Stimulated activated CD4-positive, alpha-beta T cell treated with anti-CD3 and anti-CD28 coated beads, Interleukin-15, amount 100 ng/mL, for 48 hours (primary cell): ENCODE data around the gene ASPHD1.

Experiments used
- DNase-seq, 2 donors: peaks; one replicate each; pipeline ENCODE4 v3.0.0-alpha.2; 2020; ENCODE audit warnings: low read depth in 2 of 2

The ASPHD1 gene

DNA sequence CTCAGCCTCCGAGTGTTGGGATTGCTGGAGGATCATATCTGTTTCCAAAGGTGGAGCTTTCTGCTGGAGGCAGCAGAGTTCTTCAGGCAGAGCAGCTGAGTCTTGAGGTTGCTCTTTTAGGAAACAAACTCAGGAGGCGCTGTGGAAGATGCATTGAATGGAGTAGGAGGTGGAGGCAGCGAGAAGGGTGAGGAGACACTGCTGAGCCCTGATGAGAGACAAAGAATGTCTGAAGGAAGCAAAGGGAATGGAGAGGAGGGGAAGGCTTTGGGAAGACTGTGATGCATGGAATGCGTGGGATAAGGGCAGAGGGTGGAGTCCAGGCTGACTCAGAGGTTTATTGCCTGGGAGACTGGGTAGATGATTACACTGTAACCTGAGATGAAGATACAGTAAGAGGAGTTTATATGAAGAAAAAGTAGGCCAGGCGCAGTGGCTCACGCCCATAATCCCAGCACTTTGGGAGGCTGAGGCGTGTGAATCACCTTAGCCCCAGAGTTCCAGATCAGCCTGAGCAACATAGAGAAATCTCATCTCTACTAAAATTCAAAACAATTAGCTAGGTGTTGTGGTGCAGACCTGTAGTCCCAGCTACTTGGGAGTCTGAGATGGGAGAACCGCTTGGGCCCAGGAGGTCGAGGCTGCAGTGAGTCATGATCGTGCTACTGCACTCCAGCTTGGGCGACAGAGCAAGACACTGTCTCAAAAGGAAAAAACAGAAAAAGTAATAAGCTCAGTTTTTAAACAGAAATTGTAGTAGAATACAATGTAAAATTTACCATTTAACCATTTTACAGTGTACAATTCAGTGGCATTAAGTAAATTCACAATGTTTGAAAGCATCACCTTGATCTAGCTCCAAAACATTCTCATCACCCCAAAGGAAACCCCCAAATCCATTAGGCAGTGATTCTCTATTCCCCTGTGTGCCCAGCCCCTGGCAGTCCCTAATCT lies 43.8 kb downstream of the ASPHD1 start:
- no peak for DNase-seq

DNA sequence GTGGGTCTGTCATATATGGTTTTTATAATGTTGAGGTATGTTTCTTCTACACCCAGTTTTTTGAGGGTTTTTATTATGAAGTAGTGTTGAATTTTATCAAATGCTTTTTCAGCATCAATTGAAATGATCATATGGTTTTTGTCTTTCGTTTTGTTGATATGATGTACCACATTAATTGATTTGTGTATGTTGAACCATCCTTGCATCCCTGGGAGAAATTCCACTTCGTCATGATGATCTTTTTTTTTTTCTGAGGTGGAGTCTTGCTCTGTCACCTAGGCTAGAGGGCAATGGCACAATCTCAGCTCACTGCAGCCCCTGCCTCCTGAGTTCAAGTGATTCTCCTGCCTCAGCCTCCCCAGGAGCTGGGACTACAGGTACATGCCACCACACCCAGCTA lies 47.6 kb downstream of the ASPHD1 start:
- no peak for DNase-seq

DNA sequence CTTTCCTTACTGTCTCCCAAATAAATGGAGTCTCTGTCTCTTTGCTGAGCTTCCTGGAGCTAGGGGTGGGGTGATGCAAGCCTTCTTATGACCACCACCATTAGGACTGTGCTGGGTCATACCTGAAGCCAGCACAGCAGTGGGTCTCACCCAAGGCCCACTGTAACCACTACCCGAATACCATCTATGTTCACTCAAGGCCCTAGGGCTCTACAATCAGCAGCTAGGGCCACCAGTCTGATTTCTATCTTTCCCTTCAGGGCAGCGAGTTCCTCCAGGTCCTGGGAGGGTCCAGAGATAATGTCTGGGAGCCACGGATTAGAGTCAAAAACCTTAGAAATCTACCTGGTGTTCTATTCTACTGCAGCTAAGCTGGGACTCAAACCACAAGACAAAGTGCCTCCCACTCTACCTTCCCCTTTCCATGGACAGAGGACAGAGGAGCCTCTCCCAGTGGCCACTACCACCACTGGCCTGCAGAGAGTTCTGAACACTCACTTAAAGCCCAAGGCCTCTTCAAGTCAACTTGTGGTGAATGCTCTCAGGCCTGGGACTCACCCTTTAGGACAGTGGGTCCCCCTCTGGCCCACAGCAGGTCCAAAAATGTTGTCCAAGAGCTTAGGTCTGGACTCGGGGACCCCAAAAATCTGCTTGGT lies 50.6 kb downstream of the ASPHD1 start:
- DNase-seq: no peak

DNA sequence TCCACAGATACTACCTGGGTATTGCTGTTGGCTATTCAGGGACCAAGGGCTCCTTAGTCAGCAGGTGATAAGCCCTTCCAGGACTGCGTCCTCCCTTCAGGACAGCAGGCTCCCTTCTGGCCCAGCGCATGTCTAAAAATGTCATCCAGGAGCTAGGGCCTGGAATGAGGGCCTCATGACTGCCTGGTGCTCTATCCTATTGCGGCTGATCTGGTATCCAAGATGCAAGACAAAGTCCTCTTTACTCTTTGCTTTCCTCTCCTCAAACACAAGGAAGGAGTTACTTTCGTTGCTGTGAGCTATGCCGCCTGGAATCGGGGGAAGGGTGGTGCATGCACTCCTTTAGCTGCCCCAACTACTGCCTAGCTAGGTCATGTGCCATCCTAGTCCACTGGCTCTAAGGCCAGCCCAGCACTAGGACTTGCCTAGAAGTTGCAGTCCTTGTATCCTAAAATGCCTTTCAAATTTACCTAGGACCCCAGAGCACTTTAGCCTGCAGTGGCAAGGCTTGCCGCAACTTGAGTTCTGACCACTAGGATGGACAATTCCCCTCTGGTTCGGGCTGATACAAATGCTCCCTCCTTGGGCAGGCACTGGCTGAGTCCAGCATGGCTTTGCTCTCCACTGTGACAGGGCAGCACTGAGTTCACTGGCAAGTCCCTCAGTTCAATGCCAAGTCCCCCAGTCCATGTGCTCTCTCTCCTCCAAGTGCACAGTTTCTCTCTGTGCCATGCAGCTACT lies 51.5 kb downstream of the ASPHD1 start:
- no peak for DNase-seq
